KMS-11 (cell line): ENCODE data around the gene FAM171A2.
"Not testable (repeated sequence)": the region's sequence is repeated elsewhere in the genome, so short reads cannot be mapped to it uniquely, and the experiment has no call there.

Experiments
- H2AFZ ChIP-seq: fragments of 200-600 bp; sonication (generic); 2 replicates; pipeline ENCODE4 v1.6.1; 2016; ENCODE audit warnings: antibody characterized with exemption, mixed run types, low read depth
- H3K27ac ChIP-seq: fragments of 200-600 bp; sonication (generic); 2 replicates; pipeline ENCODE4 v1.6.1; 2016; ENCODE audit warnings: mild to moderate bottlenecking, mixed run types
- H3K27me3 ChIP-seq: fragments of 200-600 bp; sonication (generic); 2 replicates; pipeline ENCODE4 v1.6.1; 2017; ENCODE audit warnings: mild to moderate bottlenecking, low read depth, mixed run types, moderate library complexity; ENCODE audit not compliant: insufficient read depth
- H3K36me3 ChIP-seq: fragments of 200-600 bp; sonication (generic); 2 replicates; pipeline ENCODE4 v1.6.1; 2017; ENCODE audit warnings: mild to moderate bottlenecking, mixed run types; ENCODE audit not compliant: insufficient read depth
- H3K4me1 ChIP-seq: fragments of 200-600 bp; sonication (generic); 2 replicates; pipeline ENCODE4 v1.6.1; 2016; ENCODE audit warnings: mild to moderate bottlenecking, low read depth, mixed run types; ENCODE audit not compliant: poor library complexity, severe bottlenecking
- H3K4me2 ChIP-seq: fragments of 200-600 bp; sonication (generic); 2 replicates; pipeline ENCODE4 v1.7.0; 2016; ENCODE audit warnings: mild to moderate bottlenecking, mixed run types
- H3K4me3 ChIP-seq: fragments of 200-600 bp; sonication (generic); IDR thresholded peaks from 2 replicates; pipeline ENCODE4 v1.6.1; 2017; ENCODE audit warnings: low read depth, low read length, mixed read lengths; ENCODE audit not compliant: insufficient read depth
- H3K79me2 ChIP-seq: fragments of 200-600 bp; sonication (generic); 2 replicates; pipeline ENCODE4 v1.6.1; 2016; ENCODE audit warnings: low read depth, mixed run types; ENCODE audit not compliant: insufficient read depth
- H3K9ac ChIP-seq: fragments of 200-600 bp; sonication (generic); 2 replicates; pipeline ENCODE4 v1.6.1; 2016; ENCODE audit warnings: mild to moderate bottlenecking, mixed run types
- H4K20me1 ChIP-seq: fragments of 200-600 bp; sonication (generic); 2 replicates; pipeline ENCODE4 v1.6.1; 2016; ENCODE audit warnings: mild to moderate bottlenecking, mixed run types; ENCODE audit not compliant: insufficient read depth
- TF ChIP-seq, protein P1 (sequence below): fragments of 200-600 bp; sonication (generic); conservative IDR thresholded peaks from 2 replicates; pipeline ENCODE4 v1.6.1; 2017; ENCODE audit warnings: low read depth, mild to moderate bottlenecking, antibody characterized with exemption, low read length, moderate library complexity, mixed read lengths

FAM171A2 gene

DNA sequence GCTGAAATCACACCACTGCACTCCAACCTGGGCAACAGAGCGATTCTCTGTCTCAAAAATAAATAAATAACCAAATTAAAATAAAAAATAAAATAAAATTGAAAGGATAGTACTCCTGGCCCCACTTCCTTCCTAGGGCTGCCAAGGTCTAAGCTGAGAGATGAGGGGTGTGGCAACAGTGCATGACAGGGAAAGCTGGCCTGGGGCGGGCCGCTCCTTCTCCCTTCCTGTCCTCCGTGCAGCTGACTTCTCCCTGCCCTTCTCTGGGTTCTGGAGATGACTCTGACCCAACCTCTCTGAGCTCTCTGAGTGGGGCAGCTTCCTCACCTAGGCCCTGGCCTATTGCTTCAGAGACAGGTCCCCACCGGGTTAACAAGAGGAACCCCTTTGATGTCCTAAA is 30.3 kb downstream of the FAM171A2 start:
- H3K4me1 ChIP-seq: peaks cover 15% of the 10 kb centered on the region
- H3K79me2 ChIP-seq: no peaks in the 10 kb centered on the region
- H3K27me3 ChIP-seq: no peaks in the 10 kb centered on the region
- no peak overlapping the region for H3K4me2 ChIP-seq
- H4K20me1 ChIP-seq: no peaks in the 10 kb centered on the region
- H2AFZ ChIP-seq: no peak overlapping the region
- TF ChIP-seq, protein P1, sequence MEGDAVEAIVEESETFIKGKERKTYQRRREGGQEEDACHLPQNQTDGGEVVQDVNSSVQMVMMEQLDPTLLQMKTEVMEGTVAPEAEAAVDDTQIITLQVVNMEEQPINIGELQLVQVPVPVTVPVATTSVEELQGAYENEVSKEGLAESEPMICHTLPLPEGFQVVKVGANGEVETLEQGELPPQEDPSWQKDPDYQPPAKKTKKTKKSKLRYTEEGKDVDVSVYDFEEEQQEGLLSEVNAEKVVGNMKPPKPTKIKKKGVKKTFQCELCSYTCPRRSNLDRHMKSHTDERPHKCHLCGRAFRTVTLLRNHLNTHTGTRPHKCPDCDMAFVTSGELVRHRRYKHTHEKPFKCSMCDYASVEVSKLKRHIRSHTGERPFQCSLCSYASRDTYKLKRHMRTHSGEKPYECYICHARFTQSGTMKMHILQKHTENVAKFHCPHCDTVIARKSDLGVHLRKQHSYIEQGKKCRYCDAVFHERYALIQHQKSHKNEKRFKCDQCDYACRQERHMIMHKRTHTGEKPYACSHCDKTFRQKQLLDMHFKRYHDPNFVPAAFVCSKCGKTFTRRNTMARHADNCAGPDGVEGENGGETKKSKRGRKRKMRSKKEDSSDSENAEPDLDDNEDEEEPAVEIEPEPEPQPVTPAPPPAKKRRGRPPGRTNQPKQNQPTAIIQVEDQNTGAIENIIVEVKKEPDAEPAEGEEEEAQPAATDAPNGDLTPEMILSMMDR: no peak
- no peak overlapping the region for H3K9ac ChIP-seq
- no peak overlapping the region for H3K27ac ChIP-seq
- H3K4me3 ChIP-seq: no peak overlapping the region
- H3K36me3 ChIP-seq: no peaks in the 10 kb centered on the region

DNA sequence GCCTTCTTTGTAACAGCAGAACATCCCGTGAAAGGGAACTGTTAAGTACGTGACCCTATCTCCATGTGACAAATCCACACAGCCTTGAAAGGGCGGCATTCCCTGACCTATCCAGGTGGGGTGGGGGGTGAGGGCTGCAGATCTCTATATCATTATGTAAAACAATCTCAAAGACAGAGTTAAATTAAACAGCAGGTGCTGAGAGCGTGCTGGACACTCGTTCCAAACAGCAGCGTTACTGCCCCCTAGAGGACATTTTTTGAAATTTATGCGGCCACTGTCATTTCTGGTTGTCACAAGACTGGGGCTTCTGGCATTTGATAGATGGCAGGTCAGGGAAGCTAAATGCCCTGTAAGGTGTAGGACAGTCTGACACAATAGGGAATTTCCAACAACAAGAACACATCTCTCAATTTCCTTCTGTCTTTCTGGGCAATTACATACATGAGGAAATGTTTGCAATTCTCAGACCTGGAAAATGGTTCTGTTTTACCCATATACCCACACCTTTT is 32.3 kb downstream of the FAM171A2 start:
- Histone ChIP-seq H2AFZ (peak overlapping the region; percentile 68), H3K9ac (no peak overlapping the region), H3K36me3 (no peaks in the 10 kb centered on the region), H3K4me2 (peak overlapping the region; percentile 31; the same call in 1 of the 2 replicates), H3K79me2 (no peaks in the 10 kb centered on the region), H3K4me1 (peaks cover 30% of the 10 kb centered on the region), H3K4me3 (no peak overlapping the region), H3K27ac (peak overlapping the region; percentile 21; the same call in 1 of the 2 replicates), H4K20me1 (no peaks in the 10 kb centered on the region), H3K27me3 (no peaks in the 10 kb centered on the region)
- TF ChIP-seq, protein P1: peak; percentile 96

DNA sequence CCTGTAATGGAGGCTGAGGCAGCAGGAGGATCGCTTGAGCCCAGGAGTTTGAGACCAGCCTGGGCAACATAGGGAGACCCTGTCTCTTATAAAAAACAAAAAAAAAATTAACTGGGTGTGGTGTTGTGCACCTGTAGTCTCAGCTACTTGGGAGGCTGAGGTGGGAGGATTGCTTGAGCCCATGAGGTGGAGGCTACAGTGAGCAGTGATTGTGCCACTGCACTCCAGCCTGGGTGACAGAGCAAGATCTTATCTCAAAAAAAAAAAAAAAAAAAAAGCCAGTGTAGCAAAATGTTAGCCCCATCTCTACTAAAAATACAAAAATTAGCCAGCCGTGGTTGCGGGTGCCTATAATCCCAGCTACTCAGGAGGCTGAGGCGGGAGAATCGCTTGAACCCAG is 33.4 kb downstream of the FAM171A2 start:
- not testable (repeated sequence) for H3K27me3 ChIP-seq, H3K79me2 ChIP-seq, H4K20me1 ChIP-seq, H2AFZ ChIP-seq, H3K4me3 ChIP-seq, H3K36me3 ChIP-seq, H3K9ac ChIP-seq, H3K4me2 ChIP-seq, H3K27ac ChIP-seq
- H3K4me1 ChIP-seq: peaks cover 30% of the 10 kb centered on the region

DNA sequence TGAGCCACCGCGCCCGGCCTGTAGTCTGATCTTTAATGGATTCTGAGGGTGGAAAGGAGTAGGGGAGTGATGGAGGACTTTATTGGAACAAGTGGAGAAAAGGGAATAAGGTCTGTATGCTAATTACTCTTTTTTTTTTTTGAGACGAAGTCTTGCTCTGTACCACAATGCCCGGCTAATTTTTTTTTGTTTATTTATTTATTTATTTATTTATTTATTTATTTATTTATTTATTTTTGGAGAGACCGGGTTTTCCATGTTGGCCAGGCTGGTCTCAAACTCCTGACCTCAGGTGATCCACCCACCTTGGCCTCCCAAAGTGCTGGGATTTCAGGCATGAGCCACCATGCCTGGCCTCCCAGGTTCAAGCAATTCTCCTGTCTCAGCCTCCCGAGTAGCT is 34.1 kb downstream of the FAM171A2 start:
- H3K27ac ChIP-seq, H3K4me3 ChIP-seq, H3K9ac ChIP-seq, H3K27me3 ChIP-seq, H4K20me1 ChIP-seq, H3K79me2 ChIP-seq, H2AFZ ChIP-seq, H3K36me3 ChIP-seq, H3K4me2 ChIP-seq: not testable (repeated sequence)
- peaks cover 30% of the 10 kb centered on the region for H3K4me1 ChIP-seq

DNA sequence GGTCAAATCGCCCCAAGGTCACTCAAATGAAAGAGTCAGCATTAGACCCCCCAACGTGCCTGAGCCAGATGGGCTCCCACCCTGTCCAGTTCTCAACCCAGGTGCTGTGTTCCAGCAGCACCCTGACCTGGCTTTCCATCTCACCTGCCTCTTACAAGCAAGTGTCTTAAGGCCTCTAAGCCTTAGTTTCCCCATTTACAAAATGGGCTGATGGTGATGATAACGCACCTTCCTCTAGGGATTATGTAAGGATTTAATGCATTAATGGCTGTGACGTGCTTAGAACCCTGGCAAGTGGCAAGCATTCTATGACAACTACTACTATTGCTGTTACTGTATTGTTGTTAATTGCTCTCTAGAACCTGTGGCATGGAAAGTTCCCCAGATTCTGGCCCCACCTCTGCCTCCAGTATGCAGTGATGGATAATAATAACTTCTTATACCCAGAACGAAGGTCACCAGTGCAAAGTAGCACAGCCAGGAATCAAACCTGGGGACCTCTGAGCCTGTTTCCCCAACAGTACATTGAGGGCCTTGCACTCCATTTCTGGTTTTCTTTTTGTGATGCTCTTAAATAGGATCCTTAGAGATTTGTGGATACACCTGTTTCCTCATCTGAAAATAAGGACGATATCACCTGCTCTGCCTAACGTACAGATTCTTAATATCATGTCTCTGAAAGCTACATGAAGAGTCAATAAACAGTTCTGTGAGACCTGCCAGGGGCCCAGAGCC is 35.8 kb downstream of the FAM171A2 start:
- H3K4me3 ChIP-seq: no peak overlapping the region
- H3K4me1 ChIP-seq: peaks cover 30% of the 10 kb centered on the region
- no peaks in the 10 kb centered on the region for H4K20me1 ChIP-seq
- H3K27ac ChIP-seq: no peak overlapping the region
- H3K27me3 ChIP-seq: no peaks in the 10 kb centered on the region
- no peak overlapping the region for H3K9ac ChIP-seq
- H3K79me2 ChIP-seq: peaks cover 15% of the 10 kb centered on the region
- TF ChIP-seq, protein P1: no peak
- no peak overlapping the region for H3K4me2 ChIP-seq
- no peaks in the 10 kb centered on the region for H3K36me3 ChIP-seq
- no peak overlapping the region for H2AFZ ChIP-seq
